Smooth muscle cell (in vitro differentiated cells): ENCODE data around the gene FBXW5. TPM values are rescaled to one million over a fixed set of nuclear protein-coding genes. Genes with fewer than 3 reads are reported as not detected.

ENCODE experiments used
- DNase-seq: peaks from one replicate; lab custom pipeline; 2025; ENCODE audit not compliant: unreplicated experiment; lab: John Stamatoyannopoulos, UW
- H2AFZ ChIP-seq: fragments of 200-600 bp; sonication (generic); 2 replicates; pipeline ENCODE4 v1.6.0; 2016; ENCODE audit warnings: antibody characterized with exemption, low read depth, mild to moderate bottlenecking
- H3F3A ChIP-seq: fragments of 200-600 bp; sonication (generic); 2 replicates; pipeline ENCODE4 v1.6.0; 2017; ENCODE audit warnings: antibody characterized with exemption, low read depth
- H3K27ac ChIP-seq: fragments of 200-600 bp; sonication (generic); 2 replicates; pipeline ENCODE4 v1.5.1; 2016; ENCODE audit warnings: low read depth, mild to moderate bottlenecking
- H3K27me3 ChIP-seq: fragments of 200-600 bp; sonication (generic); 2 replicates; pipeline ENCODE4 v1.6.1; 2016; ENCODE audit warnings: low read depth, mild to moderate bottlenecking
- H3K36me3 ChIP-seq: fragments of 200-600 bp; sonication (generic); 2 replicates; pipeline ENCODE4 v1.5.1; 2016; ENCODE audit warnings: low read depth
- H3K4me1 ChIP-seq: fragments of 200-600 bp; sonication (generic); 2 replicates; pipeline ENCODE4 v1.5.1; 2016; ENCODE audit warnings: low read depth
- H3K4me2 ChIP-seq: fragments of 200-600 bp; sonication (generic); 2 replicates; pipeline ENCODE4 v1.6.0; 2016; ENCODE audit warnings: mild to moderate bottlenecking
- H3K4me3 ChIP-seq: fragments of 200-600 bp; sonication (generic); 2 replicates; pipeline ENCODE4 v1.5.1; 2016; ENCODE audit warnings: mild to moderate bottlenecking
- H3K79me2 ChIP-seq: fragments of 200-600 bp; sonication (generic); 2 replicates; pipeline ENCODE4 v1.6.0; 2016; ENCODE audit warnings: low read depth, mild to moderate bottlenecking
- H3K9ac ChIP-seq: fragments of 200-600 bp; sonication (generic); 2 replicates; pipeline ENCODE4 v1.6.0; 2016; ENCODE audit warnings: low read depth
- H3K9me3 ChIP-seq: fragments of 200-600 bp; sonication (generic); replicated peaks from 2 replicates; pipeline ENCODE4 v1.5.1; 2016; ENCODE audit warnings: low read depth
- H4K20me1 ChIP-seq: fragments of 200-600 bp; sonication (generic); 2 replicates; pipeline ENCODE4 v1.6.0; 2016; ENCODE audit warnings: low read depth
- CTCF ChIP-seq: fragments of 200-600 bp; sonication (generic); IDR thresholded peaks from 2 replicates; pipeline ENCODE4 v1.5.1; 2017; ENCODE audit warnings: borderline replicate concordance, mild to moderate bottlenecking, antibody characterized with exemption; ENCODE audit not compliant: insufficient read depth, poor library complexity, severe bottlenecking
- WGBS: methylation state at CpG from one replicate; pipeline ENCODE4 v1.1.7; 2016; ENCODE audit warnings: low lambda C conversion rate; 5-methylcytosine and 5-hydroxymethylcytosine counted together
- polyA plus RNA-seq: library from polyadenylated mRNA; unstranded; fragments of >200 nt; fragmentation: Nextera tagmentation; extraction: Ambion mirVana; gene quantifications from 2 replicates; pipeline ENCODE4 v1.2.1, GENCODE V29; 2016
- total RNA-seq: library from RNA; depleted of rRNA; stranded (reverse); fragments of >200 nt; gene quantifications from 2 replicates; pipeline ENCODE4 v1.2.3, GENCODE V29; 2014

FBXW5 gene
- total and polyA plus RNA-seq, 2 experiments from 2014 or later, result 70.5 to 105 TPM

GRCh38 chr9:136984464-136985026, 40.0 kb upstream of the FBXW5 start:
- DNase-seq, result no peak
- TF ChIP-seq CTCF, result no peak
- 85% methylated on average over 18 of the region's 29 CpGs for WGBS
- Histone ChIP-seq H3F3A (no peaks in the 10 kb centered on the region), H3K4me1 (no peaks in the 10 kb centered on the region), H4K20me1 (peaks cover 2% of the 10 kb centered on the region), H3K27me3 (peaks cover 29% of the 10 kb centered on the region), H3K36me3 (no peaks in the 10 kb centered on the region), H3K9ac (no peak overlapping the region), H3K79me2 (no peaks in the 10 kb centered on the region), H3K27ac (no peak overlapping the region), H3K4me3 (no peak overlapping the region), H3K4me2 (peak overlapping the region; percentile 61), H2AFZ (no peak overlapping the region), H3K9me3 (no peaks in the 10 kb centered on the region)

GRCh38 chr9:136983656-136984314, 39.2 kb upstream of the FBXW5 start:
- no peak overlapping the region for H2AFZ ChIP-seq
- no peaks in the 10 kb centered on the region for H3K36me3 ChIP-seq
- H3K9ac ChIP-seq, result no peak overlapping the region
- H3K79me2 ChIP-seq, result no peaks in the 10 kb centered on the region
- WGBS, result 83% methylated on average over 11 of the region's 11 CpGs
- H3K27me3 ChIP-seq, result peaks cover 29% of the 10 kb centered on the region
- no peak overlapping the region for H3K27ac ChIP-seq
- no peak overlapping the region for H3K4me3 ChIP-seq
- H3F3A ChIP-seq, result no peaks in the 10 kb centered on the region
- no peak for TF ChIP-seq CTCF
- H4K20me1 ChIP-seq, result peaks cover 9% of the 10 kb centered on the region
- no peak for DNase-seq
- no peak overlapping the region for H3K4me2 ChIP-seq
- H3K4me1 ChIP-seq, result no peaks in the 10 kb centered on the region
- H3K9me3 ChIP-seq, result no peaks in the 10 kb centered on the region

- TF ChIP-seq CTCF, result no peak
- peaks cover 9% of the 10 kb centered on the region for H4K20me1 ChIP-seq
- H3K9me3 ChIP-seq, result no peaks in the 10 kb centered on the region
- WGBS, result 93% methylated on average over 9 of the region's 9 CpGs
- H3K79me2 ChIP-seq, result no peaks in the 10 kb centered on the region
- no peak overlapping the region for H3K4me3 ChIP-seq
- DNase-seq, result no peak
- H3K9ac ChIP-seq, result no peak overlapping the region
- H3F3A ChIP-seq, result no peaks in the 10 kb centered on the region
- no peak overlapping the region for H2AFZ ChIP-seq
- H3K36me3 ChIP-seq, result no peaks in the 10 kb centered on the region
- peaks cover 29% of the 10 kb centered on the region for H3K27me3 ChIP-seq
- no peak overlapping the region for H3K27ac ChIP-seq
- no peak overlapping the region for H3K4me2 ChIP-seq
- H3K4me1 ChIP-seq, result no peaks in the 10 kb centered on the region
Observed at GRCh38 chr9:136983167-136983566, 38.6 kb upstream of the FBXW5 start.
